Measurements from ENCODE around the gene NAV3. TPM values are rescaled to one million over a fixed set of nuclear protein-coding genes. Genes with fewer than 3 reads are reported as not detected.

NAV3 gene
- polyA plus RNA-seq, 3 donors, result 0.11 TPM; not detected in 2

- Mint-ChIP-seq H3K9me3 (peaks cover 0 to 15% (median 10%) of the 10 kb centered on the region in 7 donors), H3K4me3 (no peak overlapping the region), H3K36me3 (no peaks in the 10 kb centered on the region), H3K27ac (no peak overlapping the region), H3K27me3 (ENCODE audit: low read depth in 3 of 3) (peaks cover 0 to 2% (median 0%) of the 10 kb centered on the region in 3 donors), H3K4me1 (no peaks in the 10 kb centered on the region)
- no peak overlapping the region for H2AFZ ChIP-seq (ENCODE audit: insufficient read depth, low read depth, low read length, poor library complexity, severe bottlenecking)
- TF ChIP-seq CTCF (IDR thresholded peaks at IDR 0.05), result no peak
- intact Hi-C loops (cut with micrococcal nuclease), result no loop called here
- H3K27me3 ChIP-seq (ENCODE audit: control insufficient read depth in 2 of 2, insufficient read depth in 2 of 2, low read length in 2 of 2), result no peaks in the 10 kb centered on the region
- WGBS (ENCODE audit: insufficient coverage), result 99% methylated on average over 7 of the region's 7 CpGs
- no peak overlapping the region for H3K4me2 ChIP-seq (replicated peaks; ENCODE audit: extremely low read depth, low read length, poor library complexity, severe bottlenecking)
- no peak overlapping the region for H3K27ac ChIP-seq (ENCODE audit: low read depth in 1 of 2, low read length in 2 of 2)
- no peaks in the 10 kb centered on the region for H3K79me2 ChIP-seq (ENCODE audit: insufficient read depth, low read length)
- H3K9ac ChIP-seq (ENCODE audit: insufficient read depth, low read length, poor library complexity, severe bottlenecking), result no peak overlapping the region
- no peak for DNase-seq
- H4K20me1 ChIP-seq (ENCODE audit: insufficient read depth, low read length), result no peaks in the 10 kb centered on the region
- H3K4me1 ChIP-seq (ENCODE audit: control insufficient read depth in 1 of 2, insufficient read depth in 2 of 2, low read length in 2 of 2), result no peaks in the 10 kb centered on the region
- H3K36me3 ChIP-seq (replicated peaks in 1 of 2; ENCODE audit: control insufficient read depth in 1 of 2, insufficient read depth in 2 of 2, low read length in 2 of 2), result no peaks in the 10 kb centered on the region
- H3K4me3 ChIP-seq (replicated peaks in 1 of 3; ENCODE audit: low read depth in 2 of 3, low read length in 3 of 3), result no peak overlapping the region
- H3K9me3 ChIP-seq (replicated peaks in 1 of 2; ENCODE audit: control insufficient read depth in 1 of 2, insufficient read depth in 1 of 2, low read length in 2 of 2), result peaks cover 0 to 13% of the 10 kb centered on the region in 2 donors
Measured at GRCh38 chr12:78260976-78261375, 430.3 kb downstream of the NAV3 start.

GRCh38 chr12:78261901-78262300 is 431.2 kb downstream of the NAV3 start:
- no peak overlapping the region for H3K27ac Mint-ChIP-seq
- no peak overlapping the region for H3K4me3 Mint-ChIP-seq
- Histone ChIP-seq H3K79me2 (ENCODE audit: insufficient read depth, low read length) (no peaks in the 10 kb centered on the region), H4K20me1 (ENCODE audit: insufficient read depth, low read length) (no peaks in the 10 kb centered on the region), H3K9ac (ENCODE audit: insufficient read depth, low read length, poor library complexity, severe bottlenecking) (no peak overlapping the region), H2AFZ (ENCODE audit: insufficient read depth, low read depth, low read length, poor library complexity, severe bottlenecking) (no peak overlapping the region), H3K4me2 (replicated peaks; ENCODE audit: extremely low read depth, low read length, poor library complexity, severe bottlenecking) (no peak overlapping the region), H3K27ac (ENCODE audit: low read depth in 1 of 2, low read length in 2 of 2) (no peak overlapping the region), H3K4me1 (ENCODE audit: control insufficient read depth in 1 of 2, insufficient read depth in 2 of 2, low read length in 2 of 2) (no peaks in the 10 kb centered on the region), H3K4me3 (replicated peaks in 1 of 3; ENCODE audit: low read depth in 2 of 3, low read length in 3 of 3) (no peak overlapping the region), H3K36me3 (replicated peaks in 1 of 2; ENCODE audit: control insufficient read depth in 1 of 2, insufficient read depth in 2 of 2, low read length in 2 of 2) (no peaks in the 10 kb centered on the region), H3K27me3 (ENCODE audit: control insufficient read depth in 2 of 2, insufficient read depth in 2 of 2, low read length in 2 of 2) (no peaks in the 10 kb centered on the region), H3K9me3 (replicated peaks in 1 of 2; ENCODE audit: control insufficient read depth in 1 of 2, insufficient read depth in 1 of 2, low read length in 2 of 2) (peaks cover 0 to 12% of the 10 kb centered on the region in 2 donors)
- H3K9me3 Mint-ChIP-seq, result peaks cover 0 to 12% (median 6%) of the 10 kb centered on the region in 7 donors
- H3K27me3 Mint-ChIP-seq (ENCODE audit: low read depth in 3 of 3), result peaks cover 0 to 2% (median 0%) of the 10 kb centered on the region in 3 donors
- 63% methylated on average over 1 of the region's 2 CpGs for WGBS (ENCODE audit: insufficient coverage)
- H3K4me1 Mint-ChIP-seq, result no peaks in the 10 kb centered on the region
- H3K36me3 Mint-ChIP-seq, result no peaks in the 10 kb centered on the region
- no peak for TF ChIP-seq CTCF (IDR thresholded peaks at IDR 0.05)
- intact Hi-C loops (cut with micrococcal nuclease), result no loop called here
- no peak for DNase-seq

Measured in CD14-positive monocyte (primary cell).